Activated CD4-positive, alpha-beta T cell treated with anti-CD3 and anti-CD28 coated beads, Interleukin-2, amount 50 U/mL, for 1 hour (primary cell): ENCODE measurements around the gene ATP9A.
"Not testable (repeated sequence)": the region's sequence is repeated elsewhere in the genome, so short reads cannot be mapped to it uniquely, and the experiment has no call there.

Source experiments
- DNase-seq: peaks from one replicate; pipeline ENCODE4 v3.0.0-alpha.2; 2020

The ATP9A gene, protein sequence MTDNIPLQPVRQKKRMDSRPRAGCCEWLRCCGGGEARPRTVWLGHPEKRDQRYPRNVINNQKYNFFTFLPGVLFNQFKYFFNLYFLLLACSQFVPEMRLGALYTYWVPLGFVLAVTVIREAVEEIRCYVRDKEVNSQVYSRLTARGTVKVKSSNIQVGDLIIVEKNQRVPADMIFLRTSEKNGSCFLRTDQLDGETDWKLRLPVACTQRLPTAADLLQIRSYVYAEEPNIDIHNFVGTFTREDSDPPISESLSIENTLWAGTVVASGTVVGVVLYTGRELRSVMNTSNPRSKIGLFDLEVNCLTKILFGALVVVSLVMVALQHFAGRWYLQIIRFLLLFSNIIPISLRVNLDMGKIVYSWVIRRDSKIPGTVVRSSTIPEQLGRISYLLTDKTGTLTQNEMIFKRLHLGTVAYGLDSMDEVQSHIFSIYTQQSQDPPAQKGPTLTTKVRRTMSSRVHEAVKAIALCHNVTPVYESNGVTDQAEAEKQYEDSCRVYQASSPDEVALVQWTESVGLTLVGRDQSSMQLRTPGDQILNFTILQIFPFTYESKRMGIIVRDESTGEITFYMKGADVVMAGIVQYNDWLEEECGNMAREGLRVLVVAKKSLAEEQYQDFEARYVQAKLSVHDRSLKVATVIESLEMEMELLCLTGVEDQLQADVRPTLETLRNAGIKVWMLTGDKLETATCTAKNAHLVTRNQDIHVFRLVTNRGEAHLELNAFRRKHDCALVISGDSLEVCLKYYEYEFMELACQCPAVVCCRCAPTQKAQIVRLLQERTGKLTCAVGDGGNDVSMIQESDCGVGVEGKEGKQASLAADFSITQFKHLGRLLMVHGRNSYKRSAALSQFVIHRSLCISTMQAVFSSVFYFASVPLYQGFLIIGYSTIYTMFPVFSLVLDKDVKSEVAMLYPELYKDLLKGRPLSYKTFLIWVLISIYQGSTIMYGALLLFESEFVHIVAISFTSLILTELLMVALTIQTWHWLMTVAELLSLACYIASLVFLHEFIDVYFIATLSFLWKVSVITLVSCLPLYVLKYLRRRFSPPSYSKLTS

GRCh38 chr20:51767867-51768758 is at the start of gene ATP9A:
Gene ATP9A, minus strand, starts transcription at chr20:51768390. Its CDS starts 21 bp downstream, at chr20:51768369.
- DNase-seq: no peak

- DNase-seq: not testable (repeated sequence)
Observed at GRCh38 chr20:51816856-51817255, 48.7 kb upstream of the ATP9A start.

GRCh38 chr20:51815383-51816076 is 47.3 kb upstream of the ATP9A start:
- no peak for DNase-seq

DNA sequence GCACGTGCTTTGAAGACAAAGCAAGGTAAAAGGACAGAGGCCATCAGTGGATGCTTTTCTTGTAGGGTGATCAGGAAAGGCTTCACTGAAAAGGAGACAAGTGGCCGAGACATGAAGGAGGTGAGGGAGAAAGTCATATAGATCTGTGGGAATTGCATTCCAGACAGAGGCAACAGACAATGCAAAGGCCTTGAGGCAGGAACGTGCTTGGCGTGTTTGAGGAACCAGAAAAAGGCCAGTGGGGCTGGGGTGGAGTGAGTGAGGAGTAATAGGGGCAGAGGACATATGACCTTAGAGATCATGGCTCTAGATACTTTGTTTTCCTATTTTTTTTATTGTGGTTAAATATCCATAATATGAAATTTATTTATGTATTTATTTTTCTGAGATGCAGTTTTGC is 44.7 kb upstream of the ATP9A start:
- DNase-seq: no peak

DNA sequence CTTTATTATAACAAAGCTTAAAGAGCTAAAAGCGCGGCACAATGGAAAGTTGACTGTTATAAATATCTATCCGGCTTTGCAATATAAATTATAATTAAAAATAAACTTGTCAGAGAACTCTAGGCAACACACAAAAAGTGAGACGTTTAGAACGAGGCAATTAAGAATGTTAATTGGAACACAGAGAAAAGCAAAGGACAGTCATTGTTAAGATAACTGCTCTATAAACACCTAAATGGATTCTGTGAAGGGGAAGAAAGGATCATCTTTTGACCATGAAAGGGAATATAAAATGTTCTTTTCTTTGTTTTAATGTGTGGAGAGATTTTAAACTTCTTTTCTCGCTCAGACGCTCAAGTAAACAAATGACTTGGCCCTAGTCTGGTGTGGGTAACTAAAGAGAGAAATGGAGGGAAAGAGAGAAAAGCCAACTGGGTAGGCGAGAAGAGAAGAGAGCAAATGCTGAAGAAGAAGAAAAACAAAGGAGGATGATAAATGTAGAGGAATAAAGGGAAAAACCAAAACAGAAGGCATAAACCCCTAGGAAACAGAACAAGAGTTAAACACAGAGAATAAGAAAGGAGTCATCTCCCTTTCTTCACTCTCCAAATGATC is 43.4 kb upstream of the ATP9A start:
- DNase-seq: no peak

GRCh38 chr20:51811042-51811355 is 42.8 kb upstream of the ATP9A start:
- DNase-seq: no peak

DNA sequence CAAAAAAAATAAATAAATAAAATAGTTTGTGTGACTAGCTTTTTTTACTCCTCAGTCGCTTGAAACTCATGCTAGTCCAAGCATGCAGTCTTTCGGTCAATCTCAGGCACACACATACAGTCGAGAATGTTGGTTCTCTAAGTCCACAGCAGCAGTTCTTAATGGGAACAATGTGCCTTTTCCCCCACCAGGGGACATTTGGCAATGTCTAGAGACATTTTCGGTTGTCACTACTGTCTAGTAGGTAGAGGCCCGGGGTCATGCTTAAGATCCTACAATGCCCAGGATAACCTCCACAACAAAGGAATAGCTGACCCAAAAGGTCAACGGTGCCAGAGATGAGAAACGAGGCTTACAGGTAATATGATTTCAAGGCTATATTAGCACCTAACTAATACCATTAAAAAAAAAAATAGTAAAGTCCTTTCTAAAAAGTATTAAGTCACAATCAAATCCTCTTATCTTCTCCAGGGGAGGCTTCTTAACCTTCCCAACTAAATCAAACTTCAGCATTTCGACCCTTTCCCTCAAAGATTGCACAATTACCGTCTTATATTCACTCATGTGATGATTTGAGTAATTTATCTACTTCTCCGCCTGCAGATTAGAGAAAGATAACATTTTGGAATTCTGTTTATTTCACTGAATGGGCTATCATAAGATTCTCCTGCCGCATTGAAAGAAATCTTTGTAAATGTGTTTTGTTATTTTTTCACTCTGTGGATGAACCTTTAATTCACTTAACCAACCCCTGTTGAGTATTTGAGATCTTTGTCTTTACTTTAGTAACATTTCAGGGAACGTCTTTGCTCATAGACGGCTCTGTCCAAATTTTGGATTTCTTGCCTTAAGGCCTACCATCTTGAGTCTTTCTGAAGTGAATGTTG is 42.2 kb upstream of the ATP9A start:
- DNase-seq: no peak

DNA sequence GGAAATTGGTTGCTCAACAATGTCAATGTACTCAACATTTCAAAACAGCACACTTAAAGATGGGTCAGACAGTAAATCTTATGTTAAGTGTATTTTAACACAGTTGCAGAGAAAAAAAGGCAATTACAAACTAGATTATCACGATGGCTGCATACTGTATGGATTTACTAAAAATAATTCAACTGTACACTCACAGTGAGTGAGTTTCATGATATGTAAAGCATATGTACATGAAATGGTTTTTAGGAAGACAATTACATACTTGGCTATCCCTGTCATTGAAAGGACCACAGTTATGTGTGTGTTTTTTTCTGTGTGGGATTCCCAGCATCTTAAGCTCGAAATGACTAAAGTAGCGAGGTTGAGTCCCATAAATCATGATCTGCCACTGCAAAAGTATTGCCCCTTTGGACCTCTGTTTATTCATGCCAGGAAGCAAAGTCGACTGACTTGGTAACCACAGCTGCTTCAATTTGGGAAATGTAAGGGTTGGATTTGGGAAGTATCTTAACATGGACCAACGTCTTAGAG is 39.6 kb upstream of the ATP9A start:
- DNase-seq: no peak

- no peak for DNase-seq
Observed at GRCh38 chr20:51804754-51805153, 36.6 kb upstream of the ATP9A start.

GRCh38 chr20:51803148-51803854 is 35.1 kb upstream of the ATP9A start:
- no peak for DNase-seq

DNA sequence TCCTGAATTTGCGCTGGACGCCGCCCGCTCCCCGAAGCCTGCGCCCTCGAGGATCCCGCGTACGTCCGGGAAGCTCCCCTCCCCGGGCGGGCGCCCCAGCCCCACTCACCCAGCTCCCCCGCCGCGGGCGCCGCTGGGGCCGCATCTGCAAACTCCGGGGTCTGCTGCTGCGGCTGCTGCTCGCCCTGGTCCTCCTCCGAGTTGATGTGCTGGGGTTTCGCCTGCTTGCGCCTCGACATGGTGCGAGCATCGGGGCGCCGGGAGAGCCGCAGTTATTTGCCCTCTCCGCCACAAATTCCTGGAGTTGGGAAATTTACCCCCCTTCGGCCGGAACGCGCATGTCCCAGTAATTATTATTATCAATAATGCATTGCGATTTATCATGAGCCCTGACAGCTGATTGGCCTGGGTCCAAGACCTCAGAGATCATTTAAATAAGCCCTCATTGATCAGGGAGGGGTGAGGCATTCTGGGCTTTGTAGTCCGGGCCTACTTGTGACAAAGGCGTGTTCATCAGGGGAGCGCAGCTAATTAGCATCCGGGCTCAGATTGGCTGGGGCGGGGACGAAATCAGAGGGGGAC is 34.1 kb upstream of the ATP9A start, which contains the start of gene SALL4:
SALL4 (minus strand) TSS at position 352 of the 582 bp plus-strand sequence; CDS start at position 239, 113 bp downstream.
- no peak for DNase-seq

GRCh38 chr20:51801823-51802123 is 33.6 kb upstream of the ATP9A start:
- DNase-seq: no peak

DNA sequence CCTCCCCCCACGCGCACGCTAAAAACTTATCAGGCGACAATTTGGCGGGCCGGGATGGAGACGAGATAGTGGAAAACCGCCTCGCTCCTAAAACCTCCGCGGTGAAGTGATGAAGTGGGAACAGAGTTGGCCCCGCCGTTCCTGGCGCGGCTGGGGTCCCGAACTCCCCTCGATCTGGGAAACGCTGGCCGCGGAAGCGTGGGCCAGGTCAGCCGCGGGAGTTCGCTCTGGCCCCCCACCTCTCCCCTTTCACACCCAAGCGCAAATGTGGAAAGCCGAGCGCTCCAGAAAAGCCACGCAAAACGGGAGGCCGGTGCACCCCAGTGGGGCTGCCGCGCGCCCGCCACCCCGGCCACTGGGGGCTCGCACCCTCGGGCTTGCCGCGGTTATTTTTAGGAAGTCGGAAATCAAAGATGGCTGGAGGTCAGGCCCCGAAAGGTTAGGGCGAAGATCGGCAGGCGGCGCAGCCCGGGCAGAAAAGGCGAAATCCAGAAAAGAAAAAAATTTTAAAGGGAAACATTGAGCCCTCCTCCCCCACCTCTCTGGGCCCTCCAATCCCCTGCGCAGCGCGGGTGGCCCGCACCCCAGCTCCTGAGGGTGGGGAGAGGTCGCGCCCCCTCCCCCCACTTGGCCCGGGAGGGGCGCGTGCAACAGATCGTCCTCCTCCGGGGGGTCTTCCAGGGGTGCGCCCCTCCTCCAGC is 33.1 kb upstream of the ATP9A start:
- DNase-seq: no peak

DNA sequence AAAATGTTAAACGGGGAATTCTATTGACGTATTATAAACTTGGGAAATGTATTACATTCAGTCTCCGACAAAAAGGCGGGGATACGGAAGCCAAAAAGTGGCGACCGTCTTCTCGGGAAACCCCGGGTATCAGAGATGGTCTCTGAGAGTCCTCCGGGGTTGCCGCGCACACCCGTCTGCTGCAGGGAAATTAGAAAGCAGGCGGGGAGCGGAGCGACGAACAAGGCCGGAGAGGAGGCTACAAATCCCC is 32.6 kb upstream of the ATP9A start:
- no peak for DNase-seq

- peak; percentile 43 for DNase-seq
Observed at GRCh38 chr20:51800060-51800871, 32.1 kb upstream of the ATP9A start.

DNA sequence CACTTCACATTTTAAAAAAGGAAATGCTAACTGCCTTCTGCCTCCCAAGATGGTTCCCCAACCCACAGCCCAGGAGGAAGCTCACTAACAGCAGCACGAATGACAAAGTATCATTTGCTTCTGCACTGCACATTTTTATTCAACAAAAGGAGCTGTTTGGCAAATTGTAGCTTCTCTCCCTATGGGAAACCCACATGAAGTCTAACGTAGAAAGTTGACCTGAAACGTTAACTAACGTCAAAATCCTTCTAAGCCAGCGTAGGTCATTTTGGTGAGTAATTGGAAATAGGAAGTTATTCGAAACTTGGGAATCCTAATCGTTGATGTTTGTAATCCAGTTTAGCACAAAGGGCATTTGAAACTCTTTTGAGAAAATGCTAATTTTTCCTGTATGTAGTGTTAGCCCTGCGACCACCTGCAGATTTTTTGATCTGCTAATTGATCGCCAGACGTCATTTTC is 31.2 kb upstream of the ATP9A start:
- no peak for DNase-seq

GRCh38 chr20:51797357-51798025 is 29.3 kb upstream of the ATP9A start:
- no peak for DNase-seq
